PC-9 (cell line): ENCODE results near the gene ALDOC. TPM values are rescaled to one million over a fixed set of nuclear protein-coding genes. Genes with fewer than 3 reads are reported as not detected.

Experiments used
- BruUV-seq: library from RNA; stranded (reverse); fragments of 400-500 nt; replicated peaks from 2 replicates; lab custom pipeline; 2021; lab: Mats Ljungman, UMichigan
- CTCF ChIA-PET: fragments of 300-600 bp; sonication (Branson Sonifier 250); formaldehyde crosslinking; loops from one replicate; lab custom pipeline; 2022; ENCODE audit warnings: antibody characterized with exemption; lab: Charles Lee
- POLR2A ChIA-PET: fragments of 300-600 bp; sonication (Branson Sonifier 250); formaldehyde crosslinking; loops from one replicate; lab custom pipeline; 2022; ENCODE audit warnings: antibody characterized with exemption; ENCODE audit not compliant: unreplicated experiment; lab: Charles Lee
- DNase-seq, 2 experiments: peaks; one replicate each; pipeline versions ENCODE4 v3.0.0 to v3.0.0-alpha.2; 2015 to 2022; ENCODE audit warnings: mixed read lengths in 1 of 2
- H2AFZ ChIP-seq: fragments of 200-600 bp; sonication (generic); 2 replicates; pipeline ENCODE4 v1.8.1; 2017; ENCODE audit warnings: antibody characterized with exemption
- H3F3A ChIP-seq: fragments of 200-600 bp; sonication (generic); 2 replicates; pipeline ENCODE4 v1.8.1; 2017; ENCODE audit warnings: antibody characterized with exemption, mild to moderate bottlenecking, low read depth; ENCODE audit not compliant: insufficient read depth
- H3K27ac ChIP-seq: fragments of 200-600 bp; sonication (generic); 2 replicates; pipeline ENCODE4 v1.6.1; 2016; ENCODE audit warnings: mixed run types
- H3K27me3 ChIP-seq: fragments of 200-600 bp; sonication (generic); 2 replicates; pipeline ENCODE4 v1.6.1; 2016; ENCODE audit warnings: low read depth, mixed run types; ENCODE audit not compliant: insufficient read depth
- H3K36me3 ChIP-seq: fragments of 200-600 bp; sonication (generic); 2 replicates; pipeline ENCODE4 v1.6.1; 2016; ENCODE audit warnings: low read depth, mixed run types
- H3K4me1 ChIP-seq: fragments of 200-600 bp; sonication (generic); replicated peaks from 2 replicates; pipeline ENCODE4 v1.6.1; 2016; ENCODE audit warnings: mixed run types; ENCODE audit not compliant: insufficient read depth
- H3K4me2 ChIP-seq: fragments of 200-600 bp; sonication (generic); 2 replicates; pipeline ENCODE4 v1.6.1; 2017; ENCODE audit warnings: mixed run types
- H3K4me3 ChIP-seq: fragments of 200-600 bp; sonication (generic); 2 replicates; pipeline ENCODE4 v1.6.1; 2016; ENCODE audit warnings: mixed run types
- H3K79me2 ChIP-seq: fragments of 200-600 bp; sonication (generic); 2 replicates; pipeline ENCODE4 v1.6.1; 2017; ENCODE audit warnings: low read depth, mixed run types
- H3K9me2 ChIP-seq: fragments of 200-600 bp; sonication (generic); 2 replicates; pipeline ENCODE4 v1.8.1; 2017; ENCODE audit warnings: mild to moderate bottlenecking; ENCODE audit not compliant: insufficient read depth
- H3K9me3 ChIP-seq: fragments of 200-600 bp; sonication (generic); 2 replicates; pipeline ENCODE4 v1.8.1; 2016; ENCODE audit warnings: low read depth; ENCODE audit not compliant: insufficient read depth
- H4K20me1 ChIP-seq: fragments of 200-600 bp; sonication (generic); 2 replicates; pipeline ENCODE4 v1.8.1; 2017; ENCODE audit not compliant: insufficient read depth
- EZH2 ChIP-seq: fragments of 200-600 bp; sonication (generic); IDR thresholded peaks from 2 replicates; pipeline ENCODE4 v1.8.0; 2017; ENCODE audit warnings: antibody characterized with exemption, low read depth
- intact Hi-C: fragments of 100-400 bp; cut with micrococcal nuclease; formaldehyde crosslinking; loops from one replicate; pipeline ENCODE4 v1.10.0; 2022; ENCODE audit not compliant: unreplicated experiment
- total RNA-seq: library from RNA; stranded (reverse); gene quantifications from 2 replicates; pipeline ENCODE4 v1.2.3, GENCODE V29; 2021
- TF ChIP-seq, protein P1 (sequence below): fragments of 200-600 bp; sonication (generic); conservative IDR thresholded peaks from 2 replicates; pipeline ENCODE4 v1.6.1; 2017; ENCODE audit warnings: mixed run types, antibody characterized with exemption, mild to moderate bottlenecking, moderate library complexity

Gene ALDOC
- total RNA-seq, 1 experiment from 2014 or later = 21.6 TPM

DNA sequence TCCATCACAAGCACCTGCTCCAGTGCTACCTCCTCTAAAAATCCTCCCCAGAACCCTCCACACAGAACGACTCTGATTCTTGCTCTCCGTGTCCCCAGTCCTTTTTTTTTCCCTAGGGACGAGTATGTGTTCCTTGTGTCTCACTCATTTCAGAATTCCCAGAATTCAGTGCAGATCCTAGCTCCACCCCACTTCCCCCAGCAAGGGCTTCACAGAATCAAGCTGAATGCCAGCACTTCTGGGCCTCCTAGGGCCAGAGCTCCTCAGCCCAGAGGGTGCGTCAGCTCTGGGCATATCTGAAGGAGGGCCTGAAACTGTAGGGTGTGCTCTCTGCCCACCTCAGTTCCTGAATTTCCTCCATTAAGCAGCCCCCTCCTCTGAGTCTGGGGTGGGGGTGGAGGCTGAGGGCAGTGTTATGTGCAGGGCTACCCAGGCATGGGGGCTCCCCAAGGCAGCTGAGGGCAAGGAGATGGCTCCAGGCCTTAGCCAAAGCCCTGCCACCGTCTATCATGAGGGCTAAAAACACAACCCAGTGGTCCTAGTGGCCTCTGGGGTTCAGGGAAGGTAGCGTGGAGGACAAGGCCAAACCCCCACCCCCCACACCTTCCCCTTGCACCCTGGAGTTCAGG is 30.8 kb downstream of the ALDOC start:
- intact Hi-C loops = no loop called here
- no peak for TF ChIP-seq EZH2
- TF ChIP-seq, protein P1, sequence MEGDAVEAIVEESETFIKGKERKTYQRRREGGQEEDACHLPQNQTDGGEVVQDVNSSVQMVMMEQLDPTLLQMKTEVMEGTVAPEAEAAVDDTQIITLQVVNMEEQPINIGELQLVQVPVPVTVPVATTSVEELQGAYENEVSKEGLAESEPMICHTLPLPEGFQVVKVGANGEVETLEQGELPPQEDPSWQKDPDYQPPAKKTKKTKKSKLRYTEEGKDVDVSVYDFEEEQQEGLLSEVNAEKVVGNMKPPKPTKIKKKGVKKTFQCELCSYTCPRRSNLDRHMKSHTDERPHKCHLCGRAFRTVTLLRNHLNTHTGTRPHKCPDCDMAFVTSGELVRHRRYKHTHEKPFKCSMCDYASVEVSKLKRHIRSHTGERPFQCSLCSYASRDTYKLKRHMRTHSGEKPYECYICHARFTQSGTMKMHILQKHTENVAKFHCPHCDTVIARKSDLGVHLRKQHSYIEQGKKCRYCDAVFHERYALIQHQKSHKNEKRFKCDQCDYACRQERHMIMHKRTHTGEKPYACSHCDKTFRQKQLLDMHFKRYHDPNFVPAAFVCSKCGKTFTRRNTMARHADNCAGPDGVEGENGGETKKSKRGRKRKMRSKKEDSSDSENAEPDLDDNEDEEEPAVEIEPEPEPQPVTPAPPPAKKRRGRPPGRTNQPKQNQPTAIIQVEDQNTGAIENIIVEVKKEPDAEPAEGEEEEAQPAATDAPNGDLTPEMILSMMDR = no peak
- Histone ChIP-seq H3K9me3 (no peaks in the 10 kb centered on the region), H3K4me3 (no peak overlapping the region), H3K79me2 (no peaks in the 10 kb centered on the region), H2AFZ (no peak overlapping the region), H3K27me3 (no peaks in the 10 kb centered on the region), H3K27ac (no peak overlapping the region), H3F3A (peaks cover 5% of the 10 kb centered on the region; the same call in 1 of the 2 replicates), H3K36me3 (no peaks in the 10 kb centered on the region), H3K4me2 (no peak overlapping the region), H3K9me2 (no peaks in the 10 kb centered on the region), H4K20me1 (no peaks in the 10 kb centered on the region; the same call in 1 of the 2 replicates), H3K4me1 (no peaks in the 10 kb centered on the region)
- no TSS peak for BruUV-seq
- DNase-seq = no peak
- ChIA-PET CTCF (no interaction called here), POLR2A (interaction anchor here (0.7 kb wide), 1 partner anchor 26 kb away, joined by 6 read pairs; no protein-coding TSS in a partner anchor)

DNA sequence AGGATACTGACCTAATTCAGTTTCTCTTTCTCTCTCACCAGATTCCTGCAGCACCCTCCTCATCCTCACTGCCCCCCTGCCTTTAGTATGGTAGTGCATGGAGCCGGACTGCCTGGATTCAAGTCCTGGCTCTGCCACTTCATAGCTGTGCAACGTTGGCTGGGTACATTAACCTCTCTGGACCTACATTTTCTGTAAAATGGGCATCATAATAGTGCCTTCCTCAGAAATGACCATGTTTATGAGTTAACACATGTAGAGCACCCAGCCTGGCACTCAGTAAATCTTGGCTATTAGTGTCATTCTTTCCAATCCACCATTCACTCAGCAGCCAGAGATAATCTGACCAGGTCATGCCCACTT is 31.6 kb downstream of the ALDOC start:
- no peak for TF ChIP-seq EZH2
- TF ChIP-seq, protein P1 = no peak
- Histone ChIP-seq H2AFZ (no peak overlapping the region), H3K79me2 (no peaks in the 10 kb centered on the region), H3F3A (peaks cover 5% of the 10 kb centered on the region; the same call in 1 of the 2 replicates), H4K20me1 (no peaks in the 10 kb centered on the region; the same call in 1 of the 2 replicates), H3K27me3 (no peaks in the 10 kb centered on the region), H3K27ac (no peak overlapping the region), H3K36me3 (no peaks in the 10 kb centered on the region), H3K9me2 (no peaks in the 10 kb centered on the region), H3K4me3 (no peak overlapping the region), H3K4me1 (no peaks in the 10 kb centered on the region), H3K4me2 (no peak overlapping the region), H3K9me3 (no peaks in the 10 kb centered on the region)
- no peak for DNase-seq
- CTCF ChIA-PET = no interaction called here
- POLR2A ChIA-PET = no interaction called here
- no TSS peak for BruUV-seq
- intact Hi-C loops = no loop called here

DNA sequence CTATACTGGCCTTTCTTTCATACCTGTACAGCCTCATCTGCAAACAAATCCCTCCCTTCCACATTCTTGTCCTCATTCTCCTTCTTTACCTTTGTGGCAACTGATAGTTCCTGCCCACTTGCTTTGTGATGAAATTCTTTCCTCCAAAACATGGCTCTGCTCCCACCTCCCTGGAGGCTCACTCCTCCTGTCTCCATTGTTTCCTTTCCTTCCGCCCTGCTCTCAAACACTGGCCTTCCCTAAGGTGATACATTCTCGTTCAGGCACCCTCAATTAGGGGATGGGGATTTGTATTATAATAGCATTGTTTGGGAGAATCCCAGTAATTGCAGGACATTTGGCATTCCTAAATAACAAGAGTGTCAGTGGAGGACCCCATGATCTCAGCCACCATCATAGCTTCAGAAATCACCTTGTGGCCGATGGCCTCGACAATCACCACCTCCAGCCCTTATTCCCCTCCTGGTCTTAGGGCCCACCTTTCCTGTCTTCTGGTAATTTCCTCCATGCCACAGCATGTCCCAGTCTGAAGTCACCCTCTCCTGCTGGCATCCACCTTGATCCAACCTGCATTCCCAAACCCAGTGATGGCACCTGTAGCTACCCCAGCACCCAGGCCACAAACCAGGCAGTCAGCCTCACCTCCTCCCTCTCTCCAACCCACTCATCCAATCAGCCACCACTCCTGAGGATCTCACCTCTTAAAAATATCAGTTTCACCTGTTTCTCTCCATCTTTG is 32.1 kb downstream of the ALDOC start:
- POLR2A ChIA-PET = no interaction called here
- Histone ChIP-seq H3K4me1 (no peaks in the 10 kb centered on the region), H3K27ac (no peak overlapping the region), H4K20me1 (no peaks in the 10 kb centered on the region; the same call in 1 of the 2 replicates), H3K9me2 (no peaks in the 10 kb centered on the region), H3K27me3 (no peaks in the 10 kb centered on the region), H2AFZ (no peak overlapping the region), H3K4me3 (no peak overlapping the region), H3K9me3 (no peaks in the 10 kb centered on the region), H3F3A (peaks cover 5% of the 10 kb centered on the region; the same call in 1 of the 2 replicates), H3K79me2 (no peaks in the 10 kb centered on the region), H3K4me2 (no peak overlapping the region), H3K36me3 (no peaks in the 10 kb centered on the region)
- TF ChIP-seq, protein P1 = no peak
- TF ChIP-seq EZH2 = no peak
- CTCF ChIA-PET = no interaction called here
- no TSS peak for BruUV-seq
- no peak for DNase-seq
- intact Hi-C loops = loop anchor here (1.0 kb wide), 1 partner anchor 50 kb away; no protein-coding TSS in a partner anchor
